ENCODE measurements around the gene NUBP2.

Gene NUBP2

DNA sequence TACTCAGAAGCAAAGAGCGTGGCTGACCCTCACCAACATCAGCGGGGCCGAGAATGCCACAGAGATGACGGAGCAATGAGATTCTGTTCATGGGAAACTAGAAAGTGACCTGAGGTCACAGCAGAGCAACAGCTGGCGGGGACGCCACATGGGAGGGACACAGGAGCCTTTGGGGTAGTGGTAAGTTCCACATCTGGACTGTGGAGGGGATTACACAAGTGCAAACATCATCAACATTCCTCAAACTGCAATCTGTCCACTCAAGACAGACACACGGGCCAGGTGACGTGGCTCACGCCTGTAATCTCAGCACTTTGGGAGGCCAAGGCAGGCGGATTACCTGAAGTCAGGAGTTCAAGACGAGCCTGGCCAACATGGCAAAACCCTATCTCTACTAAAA is 32.7 kb downstream of the NUBP2 start:
- intact Hi-C loops (cut with DNase I; ENCODE audit: low total_unique reads): no loop called here
- TF ChIP-seq, protein P1, sequence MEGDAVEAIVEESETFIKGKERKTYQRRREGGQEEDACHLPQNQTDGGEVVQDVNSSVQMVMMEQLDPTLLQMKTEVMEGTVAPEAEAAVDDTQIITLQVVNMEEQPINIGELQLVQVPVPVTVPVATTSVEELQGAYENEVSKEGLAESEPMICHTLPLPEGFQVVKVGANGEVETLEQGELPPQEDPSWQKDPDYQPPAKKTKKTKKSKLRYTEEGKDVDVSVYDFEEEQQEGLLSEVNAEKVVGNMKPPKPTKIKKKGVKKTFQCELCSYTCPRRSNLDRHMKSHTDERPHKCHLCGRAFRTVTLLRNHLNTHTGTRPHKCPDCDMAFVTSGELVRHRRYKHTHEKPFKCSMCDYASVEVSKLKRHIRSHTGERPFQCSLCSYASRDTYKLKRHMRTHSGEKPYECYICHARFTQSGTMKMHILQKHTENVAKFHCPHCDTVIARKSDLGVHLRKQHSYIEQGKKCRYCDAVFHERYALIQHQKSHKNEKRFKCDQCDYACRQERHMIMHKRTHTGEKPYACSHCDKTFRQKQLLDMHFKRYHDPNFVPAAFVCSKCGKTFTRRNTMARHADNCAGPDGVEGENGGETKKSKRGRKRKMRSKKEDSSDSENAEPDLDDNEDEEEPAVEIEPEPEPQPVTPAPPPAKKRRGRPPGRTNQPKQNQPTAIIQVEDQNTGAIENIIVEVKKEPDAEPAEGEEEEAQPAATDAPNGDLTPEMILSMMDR (IDR thresholded peaks at IDR 0.05): no peak
- Histone ChIP-seq H3K27me3 (no peaks in the 10 kb centered on the region), H3K36me3 (peaks cover 44 to 79% (median 68%) of the 10 kb centered on the region in 3 donors), H3K27ac (no peak overlapping the region), H3K9me3 (no peaks in the 10 kb centered on the region), H3K4me3 (no peak overlapping the region), H3K4me1 (no peaks in the 10 kb centered on the region)
- no peak for DNase-seq

DNA sequence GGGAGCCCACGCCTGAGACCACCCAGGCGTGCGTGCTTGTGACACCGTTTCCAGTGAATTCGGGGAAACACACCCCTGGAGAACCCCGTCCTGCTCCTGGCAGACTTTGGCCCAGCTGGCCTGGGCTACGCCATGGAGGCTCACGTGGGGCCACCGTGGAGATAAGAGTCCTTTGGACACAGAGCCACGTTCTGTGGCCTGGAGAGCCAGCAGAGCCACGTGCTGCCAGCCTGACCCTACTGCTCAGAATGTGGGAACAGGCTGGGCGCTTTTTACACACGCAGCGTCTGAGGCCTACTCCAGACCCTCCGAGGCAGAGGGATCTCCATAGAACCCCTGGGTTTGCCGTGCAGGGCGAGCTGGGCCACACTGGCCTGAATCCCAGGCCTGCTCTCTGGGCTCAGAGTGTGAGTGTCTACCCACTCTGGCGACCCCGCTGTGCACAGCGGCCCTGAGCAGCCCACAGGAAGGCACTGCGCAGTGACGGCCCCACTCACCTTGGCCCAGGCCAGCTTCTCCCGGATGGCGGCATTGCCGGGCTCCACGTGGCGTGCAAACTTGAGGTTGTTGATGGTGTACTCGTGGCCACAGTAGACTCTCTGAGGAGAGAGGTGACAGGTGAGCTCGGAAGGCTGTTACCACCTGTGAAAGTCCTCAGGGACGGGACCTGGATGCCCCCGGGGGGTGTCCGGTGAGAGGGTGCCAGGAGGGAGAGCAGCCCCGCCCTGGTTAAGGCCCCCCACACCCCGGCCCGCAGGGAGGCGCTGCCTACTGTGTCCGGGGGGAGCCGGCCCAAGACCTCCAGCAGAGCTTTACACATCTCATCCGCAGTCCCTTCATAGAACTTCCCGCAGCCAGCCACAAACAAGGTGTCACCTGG is 33.9 kb downstream of the NUBP2 start:
- Histone ChIP-seq H3K36me3 (peaks cover 49 to 87% (median 68%) of the 10 kb centered on the region in 3 donors), H3K9me3 (no peaks in the 10 kb centered on the region), H3K27me3 (no peaks in the 10 kb centered on the region), H3K4me1 (no peaks in the 10 kb centered on the region), H3K27ac (no peak overlapping the region), H3K4me3 (no peak overlapping the region)
- no peak for DNase-seq
- intact Hi-C loops (cut with DNase I; ENCODE audit: low total_unique reads): no loop called here
- TF ChIP-seq, protein P1 (IDR thresholded peaks at IDR 0.05): no peak

DNA sequence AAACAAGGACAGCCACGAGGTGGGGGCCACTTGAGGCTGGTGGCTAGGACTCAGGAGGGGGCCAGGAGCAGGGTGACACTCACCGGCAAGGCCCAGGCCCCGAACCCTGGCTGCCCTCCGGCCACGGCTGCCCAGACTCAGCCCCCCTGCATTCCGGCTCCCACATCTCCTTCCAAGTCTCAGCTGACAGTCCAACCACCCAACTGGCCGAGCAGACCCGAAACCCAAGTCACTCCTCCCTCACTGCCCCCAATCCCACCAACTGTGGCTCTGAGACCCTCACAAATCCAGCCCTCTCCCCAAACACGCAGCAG is 34.5 kb downstream of the NUBP2 start:
- DNase-seq: no peak
- Histone ChIP-seq H3K27ac (no peak overlapping the region), H3K4me3 (no peak overlapping the region), H3K9me3 (no peaks in the 10 kb centered on the region), H3K27me3 (no peaks in the 10 kb centered on the region), H3K4me1 (no peaks in the 10 kb centered on the region), H3K36me3 (peaks cover 54 to 93% (median 74%) of the 10 kb centered on the region in 3 donors)
- TF ChIP-seq, protein P1 (IDR thresholded peaks at IDR 0.05): no peak
- intact Hi-C loops (cut with DNase I; ENCODE audit: low total_unique reads): no loop called here

DNA sequence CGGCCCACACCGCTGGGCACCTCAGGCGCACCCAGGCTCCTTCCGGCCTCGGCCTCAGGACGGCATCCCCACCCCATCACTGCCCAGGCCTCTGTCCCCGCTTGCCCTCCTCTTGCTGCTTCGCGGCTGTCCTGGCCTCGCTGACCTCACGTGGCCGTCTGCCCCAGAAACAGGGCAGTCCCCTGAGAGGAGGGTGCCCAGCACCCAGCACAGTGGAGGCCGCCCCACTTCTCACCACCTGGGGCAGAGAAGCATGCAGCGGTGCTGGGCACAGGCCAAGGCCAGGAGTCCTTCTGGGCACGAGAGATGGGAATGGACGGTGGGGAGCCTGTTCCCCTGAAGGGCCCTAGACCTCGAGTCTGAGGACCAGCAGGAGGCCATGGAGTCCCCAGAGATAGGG is 35.0 kb downstream of the NUBP2 start:
- H3K27me3 ChIP-seq: no peaks in the 10 kb centered on the region
- intact Hi-C loops (cut with DNase I; ENCODE audit: low total_unique reads): no loop called here
- TF ChIP-seq, protein P1 (IDR thresholded peaks at IDR 0.05): no peak
- no peak overlapping the region for H3K27ac ChIP-seq
- no peak overlapping the region for H3K4me3 ChIP-seq
- H3K36me3 ChIP-seq: peaks cover 59 to 97% (median 79%) of the 10 kb centered on the region in 3 donors
- DNase-seq: no peak
- H3K4me1 ChIP-seq: no peaks in the 10 kb centered on the region
- no peaks in the 10 kb centered on the region for H3K9me3 ChIP-seq

DNA sequence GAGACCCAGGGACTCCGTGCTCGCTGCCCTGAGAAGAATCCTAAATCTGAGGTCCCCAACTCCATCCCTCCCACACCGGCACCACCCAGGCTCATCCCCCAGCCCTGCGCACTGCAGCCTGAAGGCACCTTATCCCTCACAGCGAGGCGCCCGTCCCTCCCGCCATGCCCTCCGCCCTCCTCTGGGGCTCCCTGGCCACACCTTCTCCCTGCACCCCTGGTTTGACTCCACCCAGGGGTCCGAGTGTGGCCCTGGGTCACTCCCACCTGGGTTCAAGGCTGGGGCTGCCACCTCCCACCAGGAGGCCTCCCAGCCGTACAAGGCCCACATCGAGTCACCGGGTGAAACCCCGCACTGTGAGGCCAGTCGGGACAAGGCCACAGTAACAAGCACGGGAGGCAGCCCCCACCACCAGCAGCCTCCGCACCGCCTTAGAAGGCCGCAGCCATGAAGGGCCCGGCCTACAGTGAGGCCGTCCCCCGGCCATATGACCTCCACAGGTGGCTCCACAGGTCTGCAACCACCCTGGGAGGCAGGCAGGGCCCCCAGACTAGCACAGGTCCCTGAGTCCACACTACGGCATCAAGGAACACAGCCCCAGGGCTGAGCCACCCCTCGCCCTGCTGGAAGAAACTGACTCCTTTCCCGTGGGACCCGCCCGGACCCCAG is 35.6 kb downstream of the NUBP2 start:
- H3K27ac ChIP-seq: no peak overlapping the region
- intact Hi-C loops (cut with DNase I; ENCODE audit: low total_unique reads): no loop called here
- H3K9me3 ChIP-seq: no peaks in the 10 kb centered on the region
- TF ChIP-seq, protein P1 (IDR thresholded peaks at IDR 0.05): no peak
- peaks cover 60 to 94% (median 80%) of the 10 kb centered on the region in 3 donors for H3K36me3 ChIP-seq
- no peaks in the 10 kb centered on the region for H3K4me1 ChIP-seq
- H3K4me3 ChIP-seq: no peak overlapping the region
- no peak for DNase-seq
- H3K27me3 ChIP-seq: no peaks in the 10 kb centered on the region

Data from tibial artery (tissue), 4 donors.